NCI-H2227 treated with DMSO at 0.1 percent for 48 hours (cell line): ENCODE results near the gene SMO.

Source experiments
- DNase-seq: peaks from one replicate; lab custom pipeline; 2025; lab: John Stamatoyannopoulos, UW

The SMO gene

GRCh38 chr7:129188372-129188891, at the start of gene SMO:
SMO (plus strand) TSS chr7:129188633; CDS start chr7:129189152, 519 bp downstream.
- peak; percentile 70 for DNase-seq

GRCh38 chr7:129143724-129144094, 44.7 kb upstream of the SMO start:
- no peak for DNase-seq

- DNase-seq, result peak; percentile 90
Measured at GRCh38 chr7:129144095-129144833, 44.2 kb upstream of the SMO start, which contains the start of gene TSPAN33. TSPAN33 (plus strand) TSS chr7:129144707; CDS start chr7:129144981, 274 bp downstream.

GRCh38 chr7:129144834-129145668, 43.4 kb upstream of the SMO start:
- DNase-seq, result no peak

GRCh38 chr7:129146237-129146979, 42.0 kb upstream of the SMO start:
- DNase-seq, result no peak

GRCh38 chr7:129147731-129148130, 40.7 kb upstream of the SMO start:
- DNase-seq, result no peak

- no peak for DNase-seq
Measured at GRCh38 chr7:129149511-129149910, 38.9 kb upstream of the SMO start.

- no peak for DNase-seq
Measured at GRCh38 chr7:129150199-129150996, 38.0 kb upstream of the SMO start.

GRCh38 chr7:129157651-129158050, 30.8 kb upstream of the SMO start:
- no peak for DNase-seq

GRCh38 chr7:129159539-129159938, 28.9 kb upstream of the SMO start:
- no peak for DNase-seq

GRCh38 chr7:129160161-129160905, 28.1 kb upstream of the SMO start:
- DNase-seq, result peak; percentile 56

- no peak for DNase-seq
Measured at GRCh38 chr7:129161524-129162225, 26.8 kb upstream of the SMO start.

- no peak for DNase-seq
Measured at GRCh38 chr7:129162732-129163131, 25.7 kb upstream of the SMO start.

- peak; percentile 71 for DNase-seq
Measured at GRCh38 chr7:129163875-129164544, 24.4 kb upstream of the SMO start.

GRCh38 chr7:129166745-129167144, 21.7 kb upstream of the SMO start:
- no peak for DNase-seq

GRCh38 chr7:129167817-129168216, 20.6 kb upstream of the SMO start:
- DNase-seq, result no peak

GRCh38 chr7:129168231-129169021, 20.0 kb upstream of the SMO start:
- DNase-seq, result no peak

- no peak for DNase-seq
Measured at GRCh38 chr7:129169171-129169671, 19.2 kb upstream of the SMO start.
